Measurements from ENCODE around the gene ULK4.

Gene ULK4

DNA sequence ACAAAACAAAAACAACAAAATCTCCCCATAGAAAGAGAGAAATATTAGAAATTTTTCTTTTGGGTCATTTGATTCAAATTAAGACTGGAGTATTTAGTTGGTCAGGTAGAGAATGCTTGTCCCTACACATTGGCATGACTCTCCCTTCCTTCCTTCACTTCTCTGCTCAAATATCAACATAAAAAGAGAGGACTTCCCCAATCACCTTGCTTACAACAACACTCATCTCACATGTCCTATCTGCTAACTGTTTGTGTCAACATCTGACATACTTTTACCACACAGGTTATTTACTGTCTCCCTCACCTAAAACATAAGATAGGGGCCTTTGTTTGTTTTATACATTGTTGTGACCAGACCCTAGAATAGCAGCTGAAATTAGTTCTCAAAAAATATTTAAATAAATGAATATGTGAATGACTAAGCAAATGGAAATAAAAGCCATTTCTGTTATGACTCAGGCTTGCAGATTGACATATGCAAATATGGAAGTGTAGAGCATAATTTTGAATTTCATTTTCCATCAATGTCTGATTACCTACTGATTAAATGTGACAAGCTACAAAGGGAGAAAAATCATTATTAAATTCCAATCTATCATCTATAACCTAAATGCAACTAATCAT, 457.8 kb downstream of the ULK4 start:
- Histone ChIP-seq H3K36me3 (ENCODE audit: insufficient read depth, low read length) (no peaks in the 10 kb centered on the region), H3K79me2 (ENCODE audit: insufficient read depth, low read length) (no peaks in the 10 kb centered on the region), H4K20me1 (ENCODE audit: insufficient read depth, low read length) (no peaks in the 10 kb centered on the region), H3K4me3 (ENCODE audit: low read depth in 1 of 2, low read length in 2 of 2) (no peak overlapping the region), H3K9me3 (ENCODE audit: insufficient read depth, low read length, severe bottlenecking) (no peaks in the 10 kb centered on the region), H3K9ac (ENCODE audit: low read depth, low read length) (no peak overlapping the region), H3K27me3 (ENCODE audit: insufficient read depth, low read length, poor library complexity) (no peaks in the 10 kb centered on the region), H3K27ac (ENCODE audit: low read length) (no peak overlapping the region), H3K4me1 (ENCODE audit: insufficient read depth, low read length) (peaks cover 11% of the 10 kb centered on the region; the same call in 1 of the 2 replicates), H2AFZ (ENCODE audit: low read depth, low read length) (no peak overlapping the region), H3K4me2 (ENCODE audit: insufficient read depth, low read length) (no peak overlapping the region)
- ATAC-seq (ENCODE audit: insufficient read depth, low read depth) (no peak), DNase-seq (no peak)
- TF ChIP-seq EZH2 (IDR thresholded peaks at IDR 0.05; ENCODE audit: borderline replicate concordance, low read depth, low read length, severe bottlenecking) = no peak
- TF ChIP-seq, protein P1, sequence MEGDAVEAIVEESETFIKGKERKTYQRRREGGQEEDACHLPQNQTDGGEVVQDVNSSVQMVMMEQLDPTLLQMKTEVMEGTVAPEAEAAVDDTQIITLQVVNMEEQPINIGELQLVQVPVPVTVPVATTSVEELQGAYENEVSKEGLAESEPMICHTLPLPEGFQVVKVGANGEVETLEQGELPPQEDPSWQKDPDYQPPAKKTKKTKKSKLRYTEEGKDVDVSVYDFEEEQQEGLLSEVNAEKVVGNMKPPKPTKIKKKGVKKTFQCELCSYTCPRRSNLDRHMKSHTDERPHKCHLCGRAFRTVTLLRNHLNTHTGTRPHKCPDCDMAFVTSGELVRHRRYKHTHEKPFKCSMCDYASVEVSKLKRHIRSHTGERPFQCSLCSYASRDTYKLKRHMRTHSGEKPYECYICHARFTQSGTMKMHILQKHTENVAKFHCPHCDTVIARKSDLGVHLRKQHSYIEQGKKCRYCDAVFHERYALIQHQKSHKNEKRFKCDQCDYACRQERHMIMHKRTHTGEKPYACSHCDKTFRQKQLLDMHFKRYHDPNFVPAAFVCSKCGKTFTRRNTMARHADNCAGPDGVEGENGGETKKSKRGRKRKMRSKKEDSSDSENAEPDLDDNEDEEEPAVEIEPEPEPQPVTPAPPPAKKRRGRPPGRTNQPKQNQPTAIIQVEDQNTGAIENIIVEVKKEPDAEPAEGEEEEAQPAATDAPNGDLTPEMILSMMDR (IDR thresholded peaks at IDR 0.05; ENCODE audit: borderline replicate concordance, extremely low read depth, low read length, poor library complexity, severe bottlenecking) = no peak

DNA sequence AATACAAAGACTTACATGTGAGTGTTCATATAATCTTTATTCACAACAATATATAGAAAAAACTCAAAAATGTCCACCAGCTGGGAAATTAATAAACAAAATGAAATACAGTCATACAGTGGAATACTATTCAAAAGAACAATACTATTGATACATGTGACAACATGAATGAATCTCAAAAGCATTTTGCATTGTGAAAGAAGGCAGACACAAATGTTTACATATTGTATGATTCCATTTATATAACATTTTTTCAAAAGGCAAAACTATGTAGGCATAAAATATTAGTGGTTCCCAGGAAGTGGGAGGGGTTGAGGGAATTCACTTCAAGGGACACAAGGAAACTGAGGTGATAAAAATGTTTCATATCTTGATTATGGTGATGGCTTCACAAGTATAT, 459.4 kb downstream of the ULK4 start:
- no peak overlapping the region for H3K27ac ChIP-seq (ENCODE audit: low read length)
- ATAC-seq (ENCODE audit: insufficient read depth, low read depth) (no peak), DNase-seq (no peak)
- H3K79me2 ChIP-seq (ENCODE audit: insufficient read depth, low read length) = no peaks in the 10 kb centered on the region
- no peaks in the 10 kb centered on the region for H3K36me3 ChIP-seq (ENCODE audit: insufficient read depth, low read length)
- no peak overlapping the region for H2AFZ ChIP-seq (ENCODE audit: low read depth, low read length)
- H3K4me2 ChIP-seq (ENCODE audit: insufficient read depth, low read length) = no peak overlapping the region
- H3K9ac ChIP-seq (ENCODE audit: low read depth, low read length) = no peak overlapping the region
- H4K20me1 ChIP-seq (ENCODE audit: insufficient read depth, low read length) = no peaks in the 10 kb centered on the region
- H3K4me3 ChIP-seq (ENCODE audit: low read depth in 1 of 2, low read length in 2 of 2) = no peak overlapping the region
- TF ChIP-seq, protein P1 (IDR thresholded peaks at IDR 0.05; ENCODE audit: borderline replicate concordance, extremely low read depth, low read length, poor library complexity, severe bottlenecking) = no peak
- no peak for TF ChIP-seq EZH2 (IDR thresholded peaks at IDR 0.05; ENCODE audit: borderline replicate concordance, low read depth, low read length, severe bottlenecking)
- H3K9me3 ChIP-seq (ENCODE audit: insufficient read depth, low read length, severe bottlenecking) = no peaks in the 10 kb centered on the region
- peaks cover 5% of the 10 kb centered on the region; the same call in 1 of the 2 replicates for H3K4me1 ChIP-seq (ENCODE audit: insufficient read depth, low read length)
- H3K27me3 ChIP-seq (ENCODE audit: insufficient read depth, low read length, poor library complexity) = no peaks in the 10 kb centered on the region

DNA sequence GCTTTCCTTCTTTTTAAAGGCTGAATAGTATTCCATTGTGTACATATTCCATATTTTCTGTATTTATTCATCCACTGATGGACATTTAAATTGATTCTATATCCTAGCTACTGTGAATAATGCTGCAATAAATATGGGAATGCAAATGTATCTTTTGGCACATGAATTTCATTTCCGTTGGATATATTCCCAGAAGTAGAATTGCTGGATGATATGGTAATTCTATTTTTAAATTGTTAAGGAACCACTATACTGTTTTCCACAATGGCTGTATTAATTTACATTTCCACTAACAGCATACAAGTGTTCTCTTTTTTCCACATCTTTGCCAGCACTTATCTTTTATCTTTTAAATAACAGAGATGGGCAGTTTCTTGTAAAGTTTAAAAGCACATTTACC, 459.9 kb downstream of the ULK4 start:
- no peaks in the 10 kb centered on the region for H3K27me3 ChIP-seq (ENCODE audit: insufficient read depth, low read length, poor library complexity)
- no peak for TF ChIP-seq EZH2 (IDR thresholded peaks at IDR 0.05; ENCODE audit: borderline replicate concordance, low read depth, low read length, severe bottlenecking)
- TF ChIP-seq, protein P1 (IDR thresholded peaks at IDR 0.05; ENCODE audit: borderline replicate concordance, extremely low read depth, low read length, poor library complexity, severe bottlenecking) = no peak
- no peak for DNase-seq
- no peak overlapping the region for H2AFZ ChIP-seq (ENCODE audit: low read depth, low read length)
- no peaks in the 10 kb centered on the region for H3K9me3 ChIP-seq (ENCODE audit: insufficient read depth, low read length, severe bottlenecking)
- peaks cover under 1% of the 10 kb centered on the region; the same call in 1 of the 2 replicates for H3K4me1 ChIP-seq (ENCODE audit: insufficient read depth, low read length)
- H3K79me2 ChIP-seq (ENCODE audit: insufficient read depth, low read length) = no peaks in the 10 kb centered on the region
- no peak overlapping the region for H3K4me3 ChIP-seq (ENCODE audit: low read depth in 1 of 2, low read length in 2 of 2)
- no peak overlapping the region for H3K4me2 ChIP-seq (ENCODE audit: insufficient read depth, low read length)
- no peak overlapping the region for H3K9ac ChIP-seq (ENCODE audit: low read depth, low read length)
- no peaks in the 10 kb centered on the region for H4K20me1 ChIP-seq (ENCODE audit: insufficient read depth, low read length)
- H3K36me3 ChIP-seq (ENCODE audit: insufficient read depth, low read length) = no peaks in the 10 kb centered on the region
- no peak overlapping the region for H3K27ac ChIP-seq (ENCODE audit: low read length)
- ATAC-seq (ENCODE audit: insufficient read depth, low read depth) = no peak

Data from DND-41 (cell line).